ENCODE results near the gene SUN1. TPM values are rescaled to one million over a fixed set of nuclear protein-coding genes. Genes with fewer than 3 reads are reported as not detected.

SUN1 gene
- total RNA-seq, 1 experiment from 2014 or later = 252 TPM

DNA sequence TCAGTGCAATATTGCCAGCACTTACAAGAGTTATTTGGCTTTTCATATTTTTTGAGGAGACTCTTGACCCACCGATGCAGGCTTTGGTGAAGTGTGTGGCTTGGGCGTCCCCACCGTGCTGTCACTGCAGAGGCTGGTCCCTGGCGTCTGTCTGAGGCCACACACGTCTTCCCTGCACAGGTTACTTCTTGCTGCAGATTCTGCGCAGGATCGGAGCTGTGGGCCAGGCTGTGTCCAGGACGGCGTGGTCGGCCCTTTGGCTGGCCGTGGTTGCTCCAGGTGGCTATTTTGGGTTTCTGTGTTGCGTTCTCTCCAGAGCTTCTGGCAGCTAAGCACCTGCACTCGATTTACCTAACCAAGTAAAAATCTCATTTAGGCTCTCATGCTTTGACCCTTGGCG lies 18.9 kb downstream of the SUN1 start:
- intact Hi-C loops (cut with micrococcal nuclease; ENCODE audit: unreplicated experiment) = no loop called here
- BruUV-seq (replicated peaks) = no TSS peak
- H3K4me3 Mint-ChIP-seq (ENCODE audit: low read depth, unreplicated experiment) = no peak overlapping the region
- no peak overlapping the region for H3K27ac Mint-ChIP-seq (ENCODE audit: unreplicated experiment)
- no peak for DNase-seq
- CTCF ChIA-PET = interaction anchor here (0.6 kb wide), 2 partner anchors 24 to 173 kb away, joined by 3 to 6 read pairs; no protein-coding TSS in a partner anchor
- H3K4me1 Mint-ChIP-seq (ENCODE audit: low read depth, unreplicated experiment) = peaks cover 6% of the 10 kb centered on the region
- H3K27me3 Mint-ChIP-seq (ENCODE audit: unreplicated experiment) = no peaks in the 10 kb centered on the region
- peaks cover 75% of the 10 kb centered on the region for H3K36me3 Mint-ChIP-seq (ENCODE audit: insufficient read depth, unreplicated experiment)
- no peaks in the 10 kb centered on the region for H3K9me3 Mint-ChIP-seq (ENCODE audit: low read depth, unreplicated experiment)
- TF ChIP-seq, protein P1, sequence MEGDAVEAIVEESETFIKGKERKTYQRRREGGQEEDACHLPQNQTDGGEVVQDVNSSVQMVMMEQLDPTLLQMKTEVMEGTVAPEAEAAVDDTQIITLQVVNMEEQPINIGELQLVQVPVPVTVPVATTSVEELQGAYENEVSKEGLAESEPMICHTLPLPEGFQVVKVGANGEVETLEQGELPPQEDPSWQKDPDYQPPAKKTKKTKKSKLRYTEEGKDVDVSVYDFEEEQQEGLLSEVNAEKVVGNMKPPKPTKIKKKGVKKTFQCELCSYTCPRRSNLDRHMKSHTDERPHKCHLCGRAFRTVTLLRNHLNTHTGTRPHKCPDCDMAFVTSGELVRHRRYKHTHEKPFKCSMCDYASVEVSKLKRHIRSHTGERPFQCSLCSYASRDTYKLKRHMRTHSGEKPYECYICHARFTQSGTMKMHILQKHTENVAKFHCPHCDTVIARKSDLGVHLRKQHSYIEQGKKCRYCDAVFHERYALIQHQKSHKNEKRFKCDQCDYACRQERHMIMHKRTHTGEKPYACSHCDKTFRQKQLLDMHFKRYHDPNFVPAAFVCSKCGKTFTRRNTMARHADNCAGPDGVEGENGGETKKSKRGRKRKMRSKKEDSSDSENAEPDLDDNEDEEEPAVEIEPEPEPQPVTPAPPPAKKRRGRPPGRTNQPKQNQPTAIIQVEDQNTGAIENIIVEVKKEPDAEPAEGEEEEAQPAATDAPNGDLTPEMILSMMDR (IDR thresholded peaks at IDR 0.05; ENCODE audit: unreplicated experiment) = no peak

DNA sequence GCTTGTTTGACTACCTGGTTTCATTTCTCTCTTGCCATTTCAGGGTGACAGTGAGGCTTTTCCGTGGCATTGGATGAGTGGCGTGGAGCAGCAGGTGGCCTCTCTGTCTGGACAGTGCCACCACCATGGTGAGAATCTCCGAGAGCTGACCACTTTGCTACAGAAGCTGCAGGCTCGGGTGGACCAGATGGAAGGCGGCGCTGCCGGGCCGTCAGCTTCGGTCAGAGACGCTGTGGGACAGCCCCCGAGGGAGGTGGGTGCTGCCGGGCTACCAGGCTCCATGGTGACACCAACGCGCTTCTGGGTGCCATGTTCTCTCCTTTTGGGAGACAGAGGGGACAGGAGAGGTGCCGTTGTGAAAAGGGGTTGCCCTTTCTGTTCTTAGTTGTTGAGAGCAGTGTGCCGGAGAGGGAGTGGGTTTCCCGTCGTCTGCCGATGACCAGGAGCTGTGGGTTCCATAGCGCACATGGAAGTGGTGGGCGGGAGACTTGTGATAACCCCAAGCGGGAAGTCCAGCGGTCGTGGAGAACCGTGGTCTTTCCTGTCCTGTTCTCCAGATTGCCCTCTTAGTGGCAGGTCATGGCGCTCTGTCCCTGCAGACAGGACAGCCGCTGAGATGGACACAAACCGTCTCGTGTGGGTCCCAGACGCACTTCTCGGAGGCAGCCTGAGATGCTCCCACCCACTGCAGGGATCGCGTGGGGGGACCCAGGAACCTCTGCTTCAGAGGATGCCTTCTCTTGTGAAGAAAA lies 21.3 kb downstream of the SUN1 start:
- TF ChIP-seq, protein P1 (IDR thresholded peaks at IDR 0.05; ENCODE audit: unreplicated experiment) = no peak
- no peak for DNase-seq
- peaks cover 79% of the 10 kb centered on the region for H3K36me3 Mint-ChIP-seq (ENCODE audit: insufficient read depth, unreplicated experiment)
- BruUV-seq (replicated peaks) = no TSS peak
- H3K27me3 Mint-ChIP-seq (ENCODE audit: unreplicated experiment) = no peaks in the 10 kb centered on the region
- H3K27ac Mint-ChIP-seq (ENCODE audit: unreplicated experiment) = no peak overlapping the region
- H3K4me3 Mint-ChIP-seq (ENCODE audit: low read depth, unreplicated experiment) = no peak overlapping the region
- CTCF ChIA-PET = no interaction called here
- no peaks in the 10 kb centered on the region for H3K9me3 Mint-ChIP-seq (ENCODE audit: low read depth, unreplicated experiment)
- intact Hi-C loops (cut with micrococcal nuclease; ENCODE audit: unreplicated experiment) = no loop called here
- peaks cover 9% of the 10 kb centered on the region for H3K4me1 Mint-ChIP-seq (ENCODE audit: low read depth, unreplicated experiment)

DNA sequence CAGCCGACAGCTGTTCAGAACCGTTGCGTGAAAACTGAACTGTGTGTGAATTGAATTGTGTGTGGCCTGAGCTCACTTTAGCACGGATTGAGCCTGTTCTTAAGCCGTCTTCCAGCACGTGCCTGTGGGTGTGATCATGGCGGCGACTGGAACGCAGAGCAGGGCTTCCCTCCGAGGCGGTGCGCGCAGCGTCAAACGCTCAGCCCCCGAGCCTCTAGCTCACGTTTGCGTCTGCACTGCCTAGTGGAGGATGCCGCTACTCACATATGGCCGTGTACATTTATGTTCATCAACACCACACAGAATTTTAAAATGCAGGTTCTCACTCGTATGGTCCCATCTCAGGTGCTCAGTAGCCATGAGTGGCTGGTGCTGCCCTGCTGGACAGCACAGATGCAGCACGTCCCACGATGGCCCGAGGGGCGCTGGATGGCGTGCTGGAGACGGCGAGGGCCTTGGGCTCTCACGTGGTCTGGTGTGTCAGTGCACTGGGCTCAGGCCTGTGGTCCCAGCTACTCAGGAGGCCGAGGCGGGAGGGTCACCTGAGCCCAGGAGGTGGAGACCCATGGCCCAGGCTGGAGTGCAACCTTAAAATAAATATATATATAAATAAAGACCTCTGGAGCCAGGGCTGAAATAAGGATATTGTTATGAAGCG lies 22.0 kb downstream of the SUN1 start:
- DNase-seq = no peak
- Mint-ChIP-seq H3K4me1 (ENCODE audit: low read depth, unreplicated experiment) (peaks cover 9% of the 10 kb centered on the region), H3K36me3 (ENCODE audit: insufficient read depth, unreplicated experiment) (peaks cover 75% of the 10 kb centered on the region), H3K27me3 (ENCODE audit: unreplicated experiment) (no peaks in the 10 kb centered on the region), H3K9me3 (ENCODE audit: low read depth, unreplicated experiment) (no peaks in the 10 kb centered on the region), H3K27ac (ENCODE audit: unreplicated experiment) (no peak overlapping the region), H3K4me3 (ENCODE audit: low read depth, unreplicated experiment) (no peak overlapping the region)
- CTCF ChIA-PET = no interaction called here
- no TSS peak for BruUV-seq (replicated peaks)
- TF ChIP-seq, protein P1 (IDR thresholded peaks at IDR 0.05; ENCODE audit: unreplicated experiment) = no peak
- intact Hi-C loops (cut with micrococcal nuclease; ENCODE audit: unreplicated experiment) = no loop called here

DNA sequence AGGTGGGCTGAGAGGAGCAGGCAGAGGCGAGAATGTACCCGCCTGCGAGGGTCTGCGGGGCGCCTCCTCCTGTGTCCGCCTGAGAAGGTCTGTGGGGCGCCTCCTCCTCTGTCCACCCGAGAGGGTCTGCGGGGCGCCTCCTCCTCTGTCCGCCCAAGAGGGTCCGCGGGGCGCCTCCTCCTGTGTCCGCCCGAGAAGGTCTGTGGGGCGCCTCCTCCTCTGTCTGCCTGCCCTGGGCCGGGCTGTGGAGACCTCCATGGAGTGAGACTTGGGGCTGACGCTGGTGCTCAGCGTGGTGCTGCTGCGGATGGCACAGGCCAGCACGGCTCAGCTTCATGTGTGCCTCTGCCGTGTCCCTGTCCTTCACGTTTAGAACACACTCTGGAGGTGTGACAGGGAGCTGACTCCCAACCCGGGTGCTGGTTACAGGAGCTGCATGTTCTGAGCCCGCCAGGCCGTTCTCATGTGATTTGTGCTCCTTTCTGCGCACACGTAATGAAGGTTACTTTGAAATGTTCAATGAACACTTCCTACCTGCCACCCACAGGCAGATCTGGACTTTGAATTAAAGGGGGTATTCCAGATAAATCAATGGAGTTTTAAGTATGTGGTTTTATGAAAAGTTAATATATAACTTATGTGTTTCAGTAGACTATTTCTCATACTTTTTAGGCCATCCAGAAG lies 23.6 kb downstream of the SUN1 start:
- H3K4me3 Mint-ChIP-seq (ENCODE audit: low read depth, unreplicated experiment) = no peak overlapping the region
- no TSS peak for BruUV-seq (replicated peaks)
- CTCF ChIA-PET = no interaction called here
- no peak overlapping the region for H3K27ac Mint-ChIP-seq (ENCODE audit: unreplicated experiment)
- H3K36me3 Mint-ChIP-seq (ENCODE audit: insufficient read depth, unreplicated experiment) = peaks cover 78% of the 10 kb centered on the region
- H3K9me3 Mint-ChIP-seq (ENCODE audit: low read depth, unreplicated experiment) = no peaks in the 10 kb centered on the region
- H3K27me3 Mint-ChIP-seq (ENCODE audit: unreplicated experiment) = no peaks in the 10 kb centered on the region
- TF ChIP-seq, protein P1 (IDR thresholded peaks at IDR 0.05; ENCODE audit: unreplicated experiment) = no peak
- DNase-seq = no peak
- peaks cover 9% of the 10 kb centered on the region for H3K4me1 Mint-ChIP-seq (ENCODE audit: low read depth, unreplicated experiment)
- intact Hi-C loops (cut with micrococcal nuclease; ENCODE audit: unreplicated experiment) = no loop called here
